Mammary epithelial cell (primary cell): ENCODE results near the gene KCNG2.

Experiments used
- EZH2 ChIP-seq: IDR thresholded peaks from 2 replicates; pipeline ENCODE4 v1.6.1; 2012; ENCODE audit warnings: low read length, inconsistent platforms, borderline replicate concordance
- TF ChIP-seq, protein P1 (sequence below), 2 donors: IDR thresholded peaks in 1 of 2; conservative IDR thresholded peaks in 1 of 2; 2 replicates each; pipeline ENCODE4 v1.5.1; 2011 to 2012; ENCODE audit warnings: inconsistent platforms in 2 of 2, low read length in 2 of 2, mild to moderate bottlenecking in 2 of 2, control low read depth in 1 of 2, low read depth in 1 of 2; ENCODE audit not compliant: insufficient read depth in 1 of 2; ENCODE audit errors: extremely low read depth in 1 of 2

DNA sequence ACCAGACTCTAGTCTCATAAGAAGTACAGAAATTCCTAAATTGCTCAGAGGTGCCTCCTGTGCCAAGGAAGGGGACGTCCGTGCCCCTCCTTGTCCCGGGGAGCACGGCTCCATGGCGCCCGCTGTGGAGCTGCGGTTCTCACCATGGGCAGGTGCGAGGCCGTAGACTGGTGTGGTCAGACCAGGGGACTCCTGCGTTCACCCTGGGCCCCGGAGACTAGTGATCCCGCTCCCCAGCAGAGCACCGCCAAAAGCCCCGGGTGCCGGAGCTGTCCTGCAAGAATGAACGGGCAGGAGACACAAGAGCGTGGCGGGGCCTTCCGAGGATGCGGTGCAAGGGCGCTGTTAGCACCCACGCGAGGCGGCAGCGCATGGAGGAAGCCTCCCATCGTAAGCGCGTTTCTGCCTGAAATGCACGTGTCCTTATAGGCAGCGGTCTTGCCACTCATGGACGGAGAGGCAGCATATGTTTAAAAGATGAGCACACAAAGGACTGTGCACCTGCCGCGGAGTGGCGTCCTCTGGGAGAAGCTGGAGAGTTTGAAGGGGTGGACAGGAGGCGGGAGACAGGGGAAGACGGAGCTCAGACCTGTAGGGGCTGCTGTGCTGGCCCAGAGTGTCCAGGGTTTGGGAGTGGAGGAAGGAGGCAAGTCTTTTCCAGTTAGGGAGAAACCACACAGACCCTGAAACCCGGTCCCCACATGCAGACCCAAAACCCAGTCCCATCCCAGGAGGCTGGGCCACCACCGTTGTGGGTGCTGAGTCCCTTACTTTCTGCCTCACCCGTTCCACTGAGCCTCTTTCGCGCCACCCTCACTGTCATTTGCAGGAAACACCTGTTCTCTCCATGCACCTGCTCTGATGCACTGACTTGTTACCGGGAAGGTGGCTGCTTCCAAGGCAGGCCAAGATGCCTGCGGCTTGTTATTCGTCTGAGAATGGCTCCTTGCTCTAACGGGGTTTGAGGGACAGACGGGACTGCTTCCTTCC, 7.5 kb upstream of the KCNG2 start:
- TF ChIP-seq, protein P1, sequence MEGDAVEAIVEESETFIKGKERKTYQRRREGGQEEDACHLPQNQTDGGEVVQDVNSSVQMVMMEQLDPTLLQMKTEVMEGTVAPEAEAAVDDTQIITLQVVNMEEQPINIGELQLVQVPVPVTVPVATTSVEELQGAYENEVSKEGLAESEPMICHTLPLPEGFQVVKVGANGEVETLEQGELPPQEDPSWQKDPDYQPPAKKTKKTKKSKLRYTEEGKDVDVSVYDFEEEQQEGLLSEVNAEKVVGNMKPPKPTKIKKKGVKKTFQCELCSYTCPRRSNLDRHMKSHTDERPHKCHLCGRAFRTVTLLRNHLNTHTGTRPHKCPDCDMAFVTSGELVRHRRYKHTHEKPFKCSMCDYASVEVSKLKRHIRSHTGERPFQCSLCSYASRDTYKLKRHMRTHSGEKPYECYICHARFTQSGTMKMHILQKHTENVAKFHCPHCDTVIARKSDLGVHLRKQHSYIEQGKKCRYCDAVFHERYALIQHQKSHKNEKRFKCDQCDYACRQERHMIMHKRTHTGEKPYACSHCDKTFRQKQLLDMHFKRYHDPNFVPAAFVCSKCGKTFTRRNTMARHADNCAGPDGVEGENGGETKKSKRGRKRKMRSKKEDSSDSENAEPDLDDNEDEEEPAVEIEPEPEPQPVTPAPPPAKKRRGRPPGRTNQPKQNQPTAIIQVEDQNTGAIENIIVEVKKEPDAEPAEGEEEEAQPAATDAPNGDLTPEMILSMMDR (conservative IDR thresholded peaks at IDR 0.05 in 1 of 2, IDR thresholded peaks at IDR 0.05 in 1 of 2; ENCODE audit: extremely low read depth in 1 of 2, insufficient read depth in 1 of 2, low read depth in 1 of 2, low read length in 2 of 2): no peak
- TF ChIP-seq EZH2: no peak
